ENCODE data around the gene NPY. TPM values are rescaled to one million over a fixed set of nuclear protein-coding genes. Genes with fewer than 3 reads are reported as not detected.

NPY gene
- total and polyA plus RNA-seq, 2 of the 8 experiments (the other 6 are each of a cell fraction or from before 2014, with no cell fraction given), result 1.2 to 1.7 TPM

- Histone ChIP-seq H2AFZ (ENCODE audit: low read length) (no peak overlapping the region), H2BK12ac (ENCODE audit: low read depth, low read length) (no peak overlapping the region), H4K5ac (ENCODE audit: insufficient read length, low read depth, low read length) (no peak overlapping the region), H4K91ac (replicated peaks; ENCODE audit: insufficient read length, low read length) (no peak overlapping the region), H3K56ac (replicated peaks; ENCODE audit: insufficient read length, low read depth, low read length) (no peak overlapping the region), H2BK20ac (ENCODE audit: low read length) (no peak overlapping the region), H4K20me1 (replicated peaks in 1 of 2; ENCODE audit: control insufficient read depth in 1 of 2, insufficient read depth in 2 of 2, low read length in 2 of 2) (no peaks in the 10 kb centered on the region), H3K9ac (replicated peaks in 1 of 4; ENCODE audit: extremely low read depth in 1 of 4, low read depth in 3 of 4, low read length in 3 of 4) (no peak overlapping the region), H3K27me3 (replicated peaks in 1 of 4; ENCODE audit: control insufficient read depth in 3 of 4, extremely low read depth in 1 of 4, insufficient read depth in 3 of 4, low read length in 3 of 4) (no peaks in the 10 kb centered on the region), H3K18ac (ENCODE audit: extremely low read depth, low read length) (no peak overlapping the region), H3K14ac (ENCODE audit: insufficient read length) (no peak overlapping the region), H3K23me2 (ENCODE audit: low read depth, low read length) (no peaks in the 10 kb centered on the region), H3K36me3 (ENCODE audit: control insufficient read depth in 2 of 4, insufficient read depth in 4 of 4, low read length in 3 of 4) (no peaks in the 10 kb centered on the region), H3K79me1 (ENCODE audit: low read depth, low read length) (no peaks in the 10 kb centered on the region), H2BK15ac (ENCODE audit: low read length) (no peak overlapping the region), H2BK5ac (ENCODE audit: low read depth, low read length) (no peak overlapping the region), H3K4me2 (ENCODE audit: insufficient read depth in 1 of 2, low read depth in 2 of 2, low read length in 2 of 2) (no peak overlapping the region), H4K8ac (ENCODE audit: extremely low read depth, insufficient read depth, low read length) (no peak overlapping the region), H3K27ac (ENCODE audit: low read depth, low read length) (no peak overlapping the region), H2BK120ac (replicated peaks; ENCODE audit: low read depth, low read length) (no peak overlapping the region), H3K4ac (replicated peaks; ENCODE audit: insufficient read length, low read depth, low read length) (no peak overlapping the region), H3K79me2 (ENCODE audit: control insufficient read depth in 1 of 2, insufficient read depth in 2 of 2, low read length in 2 of 2) (no peaks in the 10 kb centered on the region), H2AK5ac (ENCODE audit: low read depth, low read length) (no peak overlapping the region), H3K23ac (ENCODE audit: insufficient read length) (no peak overlapping the region), H3K4me3 (ENCODE audit: extremely low read depth in 1 of 4, insufficient read depth in 2 of 4, low read depth in 3 of 4, low read length in 4 of 4) (no peak overlapping the region), H3K4me1 (replicated peaks in 1 of 4; ENCODE audit: control insufficient read depth in 3 of 4, insufficient read depth in 4 of 4, low read length in 3 of 4) (peaks cover 0 to 10% (median 5%) of the 10 kb centered on the region in 4 experiments; a peak in 4 of 7 replicates), H3K9me3 (ENCODE audit: insufficient read depth in 2 of 2, low read depth in 1 of 2, low read length in 1 of 2) (no peaks in the 10 kb centered on the region)
- FAIRE-seq (no peak), DNase-seq (ENCODE audit: low read depth in 1 of 2, low spot score in 2 of 2) (no peak)
- POLR2A ChIA-PET (ENCODE audit: partially characterized antibody), result no interaction called here
- TF ChIP-seq CHD1 (IDR thresholded peaks at IDR 0.05; ENCODE audit: low read depth, low read length) (no peak), EP300 (IDR thresholded peaks at IDR 0.05; ENCODE audit: borderline replicate concordance in 1 of 2, low read depth in 2 of 2, low read length in 2 of 2) (no peak), PHF8 (conservative IDR thresholded peaks at IDR 0.05; ENCODE audit: low read depth, low read length) (no peak)
- CTCF ChIA-PET (ENCODE audit: partially characterized antibody), result no interaction called here
Observed at GRCh38 chr7:24239260-24239659, 44.7 kb upstream of the NPY start.

Data from H1 (cell line).